ENCODE results near the gene PABPN1. TPM values are rescaled to one million over a fixed set of nuclear protein-coding genes. Genes with fewer than 3 reads are reported as not detected.
A peak's percentile ranks its signal among the peaks of the same experiment; 100 is the strongest.

Gene PABPN1
- total and polyA plus RNA-seq, 2 of the 13 experiments (the other 11 are each of a cell fraction or from before 2014, with no cell fraction given) = 233 to 524 TPM

DNA sequence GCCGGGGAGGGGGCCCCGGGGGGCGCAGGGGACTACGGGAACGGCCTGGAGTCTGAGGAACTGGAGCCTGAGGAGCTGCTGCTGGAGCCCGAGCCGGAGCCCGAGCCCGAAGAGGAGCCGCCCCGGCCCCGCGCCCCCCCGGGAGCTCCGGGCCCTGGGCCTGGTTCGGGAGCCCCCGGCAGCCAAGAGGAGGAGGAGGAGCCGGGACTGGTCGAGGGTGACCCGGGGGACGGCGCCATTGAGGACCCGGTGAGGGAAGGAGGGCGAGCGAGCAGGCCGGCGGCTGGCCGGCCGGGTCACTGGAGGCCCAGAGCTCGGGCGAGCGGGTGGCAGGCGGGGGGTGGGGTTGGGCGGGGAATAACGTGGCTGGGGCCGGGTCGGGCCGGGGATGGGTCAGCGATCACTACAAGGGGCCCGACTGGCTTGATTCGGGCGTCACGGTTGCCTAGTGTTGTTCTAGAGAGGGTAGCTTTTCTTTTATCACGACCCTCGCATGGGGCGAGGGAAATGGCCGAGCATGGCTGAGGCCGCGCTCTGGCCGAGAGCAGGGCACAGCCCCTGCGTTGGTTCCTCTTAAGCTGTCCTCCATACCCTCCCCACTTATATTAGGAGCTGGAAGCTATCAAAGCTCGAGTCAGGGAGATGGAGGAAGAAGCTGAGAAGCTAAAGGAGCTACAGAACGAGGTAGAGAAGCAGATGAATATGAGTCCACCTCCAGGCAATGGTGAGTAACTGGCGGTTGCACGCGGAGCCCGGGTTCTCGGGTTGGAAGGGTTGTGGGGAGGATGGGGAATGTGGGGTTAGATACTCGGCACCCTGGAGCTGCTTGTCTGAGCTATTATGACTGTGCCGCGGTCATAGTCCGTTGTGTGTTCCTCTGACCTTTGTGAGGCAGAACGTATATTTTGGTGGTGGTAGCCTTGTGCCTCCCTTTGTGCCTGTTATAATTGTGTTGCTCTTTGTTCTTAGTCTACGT, 603 bp downstream of the PABPN1 start (continued):
- TF ChIP-seq, protein P1, sequence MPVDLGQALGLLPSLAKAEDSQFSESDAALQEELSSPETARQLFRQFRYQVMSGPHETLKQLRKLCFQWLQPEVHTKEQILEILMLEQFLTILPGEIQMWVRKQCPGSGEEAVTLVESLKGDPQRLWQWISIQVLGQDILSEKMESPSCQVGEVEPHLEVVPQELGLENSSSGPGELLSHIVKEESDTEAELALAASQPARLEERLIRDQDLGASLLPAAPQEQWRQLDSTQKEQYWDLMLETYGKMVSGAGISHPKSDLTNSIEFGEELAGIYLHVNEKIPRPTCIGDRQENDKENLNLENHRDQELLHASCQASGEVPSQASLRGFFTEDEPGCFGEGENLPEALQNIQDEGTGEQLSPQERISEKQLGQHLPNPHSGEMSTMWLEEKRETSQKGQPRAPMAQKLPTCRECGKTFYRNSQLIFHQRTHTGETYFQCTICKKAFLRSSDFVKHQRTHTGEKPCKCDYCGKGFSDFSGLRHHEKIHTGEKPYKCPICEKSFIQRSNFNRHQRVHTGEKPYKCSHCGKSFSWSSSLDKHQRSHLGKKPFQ (CRISPR knock-in tag; IDR thresholded peaks at IDR 0.05; ENCODE audit: insufficient replicate concordance) = peak; percentile 84
- no peak for TF ChIP-seq PAWR (CRISPR knock-in tag; IDR thresholded peaks at IDR 0.05; ENCODE audit: borderline replicate concordance)
- no peak for TF ChIP-seq SOX6 (IDR thresholded peaks at IDR 0.05)
- peak; percentile 66 for TF ChIP-seq SOX6 (CRISPR knock-in tag; IDR thresholded peaks at IDR 0.05)
- TF ChIP-seq, protein P2, sequence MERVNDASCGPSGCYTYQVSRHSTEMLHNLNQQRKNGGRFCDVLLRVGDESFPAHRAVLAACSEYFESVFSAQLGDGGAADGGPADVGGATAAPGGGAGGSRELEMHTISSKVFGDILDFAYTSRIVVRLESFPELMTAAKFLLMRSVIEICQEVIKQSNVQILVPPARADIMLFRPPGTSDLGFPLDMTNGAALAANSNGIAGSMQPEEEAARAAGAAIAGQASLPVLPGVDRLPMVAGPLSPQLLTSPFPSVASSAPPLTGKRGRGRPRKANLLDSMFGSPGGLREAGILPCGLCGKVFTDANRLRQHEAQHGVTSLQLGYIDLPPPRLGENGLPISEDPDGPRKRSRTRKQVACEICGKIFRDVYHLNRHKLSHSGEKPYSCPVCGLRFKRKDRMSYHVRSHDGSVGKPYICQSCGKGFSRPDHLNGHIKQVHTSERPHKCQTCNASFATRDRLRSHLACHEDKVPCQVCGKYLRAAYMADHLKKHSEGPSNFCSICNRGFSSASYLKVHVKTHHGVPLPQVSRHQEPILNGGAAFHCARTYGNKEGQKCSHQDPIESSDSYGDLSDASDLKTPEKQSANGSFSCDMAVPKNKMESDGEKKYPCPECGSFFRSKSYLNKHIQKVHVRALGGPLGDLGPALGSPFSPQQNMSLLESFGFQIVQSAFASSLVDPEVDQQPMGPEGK (CRISPR knock-in tag; IDR thresholded peaks at IDR 0.05) = peak; percentile 80
- TF ChIP-seq ZNF251 (CRISPR knock-in tag; IDR thresholded peaks at IDR 0.05) = no peak
- TF ChIP-seq, protein P3, sequence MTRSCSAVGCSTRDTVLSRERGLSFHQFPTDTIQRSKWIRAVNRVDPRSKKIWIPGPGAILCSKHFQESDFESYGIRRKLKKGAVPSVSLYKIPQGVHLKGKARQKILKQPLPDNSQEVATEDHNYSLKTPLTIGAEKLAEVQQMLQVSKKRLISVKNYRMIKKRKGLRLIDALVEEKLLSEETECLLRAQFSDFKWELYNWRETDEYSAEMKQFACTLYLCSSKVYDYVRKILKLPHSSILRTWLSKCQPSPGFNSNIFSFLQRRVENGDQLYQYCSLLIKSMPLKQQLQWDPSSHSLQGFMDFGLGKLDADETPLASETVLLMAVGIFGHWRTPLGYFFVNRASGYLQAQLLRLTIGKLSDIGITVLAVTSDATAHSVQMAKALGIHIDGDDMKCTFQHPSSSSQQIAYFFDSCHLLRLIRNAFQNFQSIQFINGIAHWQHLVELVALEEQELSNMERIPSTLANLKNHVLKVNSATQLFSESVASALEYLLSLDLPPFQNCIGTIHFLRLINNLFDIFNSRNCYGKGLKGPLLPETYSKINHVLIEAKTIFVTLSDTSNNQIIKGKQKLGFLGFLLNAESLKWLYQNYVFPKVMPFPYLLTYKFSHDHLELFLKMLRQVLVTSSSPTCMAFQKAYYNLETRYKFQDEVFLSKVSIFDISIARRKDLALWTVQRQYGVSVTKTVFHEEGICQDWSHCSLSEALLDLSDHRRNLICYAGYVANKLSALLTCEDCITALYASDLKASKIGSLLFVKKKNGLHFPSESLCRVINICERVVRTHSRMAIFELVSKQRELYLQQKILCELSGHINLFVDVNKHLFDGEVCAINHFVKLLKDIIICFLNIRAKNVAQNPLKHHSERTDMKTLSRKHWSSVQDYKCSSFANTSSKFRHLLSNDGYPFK (CRISPR knock-in tag; IDR thresholded peaks at IDR 0.05; ENCODE audit: borderline replicate concordance) = peak; percentile 73
- TF ChIP-seq KDM2A (CRISPR knock-in tag; IDR thresholded peaks at IDR 0.05; ENCODE audit: borderline replicate concordance, low read depth) = peak; percentile 98
- TF ChIP-seq, protein P4, sequence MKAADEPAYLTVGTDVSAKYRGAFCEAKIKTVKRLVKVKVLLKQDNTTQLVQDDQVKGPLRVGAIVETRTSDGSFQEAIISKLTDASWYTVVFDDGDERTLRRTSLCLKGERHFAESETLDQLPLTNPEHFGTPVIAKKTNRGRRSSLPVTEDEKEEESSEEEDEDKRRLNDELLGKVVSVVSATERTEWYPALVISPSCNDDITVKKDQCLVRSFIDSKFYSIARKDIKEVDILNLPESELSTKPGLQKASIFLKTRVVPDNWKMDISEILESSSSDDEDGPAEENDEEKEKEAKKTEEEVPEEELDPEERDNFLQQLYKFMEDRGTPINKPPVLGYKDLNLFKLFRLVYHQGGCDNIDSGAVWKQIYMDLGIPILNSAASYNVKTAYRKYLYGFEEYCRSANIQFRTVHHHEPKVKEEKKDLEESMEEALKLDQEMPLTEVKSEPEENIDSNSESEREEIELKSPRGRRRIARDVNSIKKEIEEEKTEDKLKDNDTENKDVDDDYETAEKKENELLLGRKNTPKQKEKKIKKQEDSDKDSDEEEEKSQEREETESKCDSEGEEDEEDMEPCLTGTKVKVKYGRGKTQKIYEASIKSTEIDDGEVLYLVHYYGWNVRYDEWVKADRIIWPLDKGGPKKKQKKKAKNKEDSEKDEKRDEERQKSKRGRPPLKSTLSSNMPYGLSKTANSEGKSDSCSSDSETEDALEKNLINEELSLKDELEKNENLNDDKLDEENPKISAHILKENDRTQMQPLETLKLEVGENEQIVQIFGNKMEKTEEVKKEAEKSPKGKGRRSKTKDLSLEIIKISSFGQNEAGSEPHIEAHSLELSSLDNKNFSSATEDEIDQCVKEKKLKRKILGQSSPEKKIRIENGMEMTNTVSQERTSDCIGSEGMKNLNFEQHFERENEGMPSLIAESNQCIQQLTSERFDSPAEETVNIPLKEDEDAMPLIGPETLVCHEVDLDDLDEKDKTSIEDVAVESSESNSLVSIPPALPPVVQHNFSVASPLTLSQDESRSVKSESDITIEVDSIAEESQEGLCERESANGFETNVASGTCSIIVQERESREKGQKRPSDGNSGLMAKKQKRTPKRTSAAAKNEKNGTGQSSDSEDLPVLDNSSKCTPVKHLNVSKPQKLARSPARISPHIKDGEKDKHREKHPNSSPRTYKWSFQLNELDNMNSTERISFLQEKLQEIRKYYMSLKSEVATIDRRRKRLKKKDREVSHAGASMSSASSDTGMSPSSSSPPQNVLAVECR (CRISPR knock-in tag; IDR thresholded peaks at IDR 0.05; ENCODE audit: borderline replicate concordance) = peak; percentile 72
- peak; percentile 62 for TF ChIP-seq ZBTB38 (CRISPR knock-in tag; IDR thresholded peaks at IDR 0.05)
- peak; percentile 36; the same call in 1 of the 2 replicates for TF ChIP-seq GFI1 (CRISPR knock-in tag; IDR thresholded peaks at IDR 0.05; ENCODE audit: borderline replicate concordance)
- TF ChIP-seq GATAD1 (CRISPR knock-in tag; IDR thresholded peaks at IDR 0.05) = 0 out of 2 replicates have a peak, but pooled peaks have one; percentile 35
- peak; percentile 76; the same call in 1 of the 2 replicates for TF ChIP-seq NCOR1 (IDR thresholded peaks at IDR 0.05; ENCODE audit: borderline replicate concordance, low read length)
- TF ChIP-seq TOE1 (CRISPR knock-in tag; IDR thresholded peaks at IDR 0.05) = no peak
- TF ChIP-seq ZNF549 (CRISPR knock-in tag; IDR thresholded peaks at IDR 0.05) = peak; percentile 83; the same call in 1 of the 2 replicates
- no peak for TF ChIP-seq IKZF1 (IDR thresholded peaks at IDR 0.05)
- TF ChIP-seq ZNF841 (CRISPR knock-in tag; IDR thresholded peaks at IDR 0.05; ENCODE audit: borderline replicate concordance) = peak; percentile 3; the same call in 1 of the 2 replicates
